Keratinocyte (primary cell): ENCODE measurements around the gene RGS6.

ENCODE experiments used
- EZH2 ChIP-seq: IDR thresholded peaks from one replicate; pipeline ENCODE4 v1.6.1; 2012; ENCODE audit warnings: inconsistent platforms, mild to moderate bottlenecking, low read length, moderate library complexity
- TF ChIP-seq, protein P1 (sequence below), 3 experiments: IDR thresholded peaks in 1 of 3; conservative IDR thresholded peaks in 1 of 3; optimal IDR thresholded peaks in 1 of 3; 2 replicates in 2 of 3; 3 replicates in 1 of 3; pipeline versions ENCODE3 to v1.5.1; 2011; ENCODE audit warnings: low read length in 3 of 3, mild to moderate bottlenecking in 3 of 3, moderate library complexity in 2 of 3, control low read depth in 1 of 3, inconsistent platforms in 1 of 3; ENCODE audit not compliant: insufficient read depth in 2 of 3; ENCODE audit errors: extremely low read depth in 1 of 3

- TF ChIP-seq EZH2: no peak
- TF ChIP-seq, protein P1, sequence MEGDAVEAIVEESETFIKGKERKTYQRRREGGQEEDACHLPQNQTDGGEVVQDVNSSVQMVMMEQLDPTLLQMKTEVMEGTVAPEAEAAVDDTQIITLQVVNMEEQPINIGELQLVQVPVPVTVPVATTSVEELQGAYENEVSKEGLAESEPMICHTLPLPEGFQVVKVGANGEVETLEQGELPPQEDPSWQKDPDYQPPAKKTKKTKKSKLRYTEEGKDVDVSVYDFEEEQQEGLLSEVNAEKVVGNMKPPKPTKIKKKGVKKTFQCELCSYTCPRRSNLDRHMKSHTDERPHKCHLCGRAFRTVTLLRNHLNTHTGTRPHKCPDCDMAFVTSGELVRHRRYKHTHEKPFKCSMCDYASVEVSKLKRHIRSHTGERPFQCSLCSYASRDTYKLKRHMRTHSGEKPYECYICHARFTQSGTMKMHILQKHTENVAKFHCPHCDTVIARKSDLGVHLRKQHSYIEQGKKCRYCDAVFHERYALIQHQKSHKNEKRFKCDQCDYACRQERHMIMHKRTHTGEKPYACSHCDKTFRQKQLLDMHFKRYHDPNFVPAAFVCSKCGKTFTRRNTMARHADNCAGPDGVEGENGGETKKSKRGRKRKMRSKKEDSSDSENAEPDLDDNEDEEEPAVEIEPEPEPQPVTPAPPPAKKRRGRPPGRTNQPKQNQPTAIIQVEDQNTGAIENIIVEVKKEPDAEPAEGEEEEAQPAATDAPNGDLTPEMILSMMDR (optimal IDR thresholded peaks at IDR 0.05 in 1 of 3, IDR thresholded peaks at IDR 0.05 in 1 of 3, conservative IDR thresholded peaks at IDR 0.05 in 1 of 3; ENCODE audit: extremely low read depth in 1 of 3, insufficient read depth in 2 of 3, low read length in 3 of 3): no peak
Measured at GRCh38 chr14:72311516-72311915, 379.3 kb downstream of the RGS6 start.
